Adrenal gland (tissue), 12 donors: ENCODE data around the gene DEPDC1B. TPM values are rescaled to one million over a fixed set of nuclear protein-coding genes. Genes with fewer than 3 reads are reported as not detected.
"Not testable (repeated sequence)": the region's sequence is repeated elsewhere in the genome, so short reads cannot be mapped to it uniquely, and the experiment has no call there.

Experiments used
- DNase-seq, 7 donors: peaks; one replicate each; pipeline ENCODE4 v3.0.0-alpha.2; 2019 to 2020
- H3K27ac ChIP-seq, 5 donors: fragments of 200-600 bp; sonication (generic) in 4 of 5; 1 replicate in 3 of 5; 2 replicates in 2 of 5; pipeline versions ENCODE4 v1.5.1 to v1.8.0; 2016 to 2020; ENCODE audit warnings: mild to moderate bottlenecking in 1 of 5
- H3K27me3 ChIP-seq: fragments of 200-600 bp; 2 replicates; pipeline ENCODE4 v1.8.0; 2021
- H3K36me3 ChIP-seq, 2 donors: fragments of 200-600 bp; replicated peaks in 1 of 2; 1 replicate in 1 of 2; 2 replicates in 1 of 2; pipeline versions ENCODE4 v1.5.1 to v1.8.0; 2018 to 2022
- H3K4me1 ChIP-seq, 2 donors: fragments of 200-600 bp; replicated peaks in 1 of 2; 1 replicate in 1 of 2; 2 replicates in 1 of 2; pipeline versions ENCODE4 v1.5.1 to v1.8.0; 2018 to 2021
- H3K4me3 ChIP-seq, 4 donors: fragments of 200-600 bp; sonication (generic) in 3 of 4; one replicate each; pipeline ENCODE4 v1.5.1; 2016 to 2018
- H3K9me3 ChIP-seq, 3 donors: fragments of 200-600 bp; sonication (generic) in 1 of 3; replicated peaks in 1 of 3; 1 replicate in 2 of 3; 2 replicates in 1 of 3; pipeline versions ENCODE4 v1.5.1 to v1.8.0; 2016 to 2021
- POLR2A ChIP-seq, 2 donors: fragments of 450-650 bp; IDR thresholded peaks; one replicate each; pipeline ENCODE4 v1.6.1; 2017; ENCODE audit warnings: antibody characterized with exemption in 2 of 2, mild to moderate bottlenecking in 2 of 2, moderate library complexity in 1 of 2
- WGBS, 4 donors: extraction: QIAGEN DNeasy Blood & Tissue Kit in 2 of 4; methylation state at CpG; one replicate each; pipeline versions ENCODE4 v1.1.5 to v1.1.7; 2013 to 2017; 5-methylcytosine and 5-hydroxymethylcytosine counted together
- intact Hi-C, 2 donors: fragments of 100-400 bp; cut with DNase I; formaldehyde crosslinking; loops; one replicate each; pipeline versions ENCODE4 v1.14.1 to v1.15.0; 2022 to 2023
- polyA plus RNA-seq, 3 donors: library from polyadenylated mRNA; stranded (reverse); fragments of 200-250 nt in 2 of 3; fragments of 350-450 nt in 1 of 3; fragmentation: Illumina TruSeq in 1 of 3; extraction: RNeasy Lipid Tissue Mini Kit (QIAGEN cat#74804) in 1 of 3; gene quantifications; one replicate each; pipeline ENCODE4 v1.2.3, GENCODE V29; 2013 to 2014
- total RNA-seq, 9 donors: library from RNA; depleted of rRNA in 4 of 9; stranded (reverse); fragments of >200 nt in 4 of 9; fragments of 120-200 nt in 1 of 9; fragmentation: NEBNext Ultra II Directional in 1 of 9; extraction: Animal tissue kit (Norgen Biotek cat#: 25700) in 1 of 9; gene quantifications; one replicate each; pipeline versions ENCODE4 v1.1.0 to v1.2.4, GENCODE V29; 2013 to 2023
- TF ChIP-seq, protein P1 (sequence below), 6 experiments: fragments of 450-650 bp in 4 of 6; fragments of 200-600 bp in 2 of 6; sonication (generic) in 1 of 6; IDR thresholded peaks; 1 replicate in 5 of 6; 2 replicates in 1 of 6; pipeline versions ENCODE4 v1.5.1 to v1.8.0; 2016 to 2021; ENCODE audit warnings: antibody characterized with exemption in 6 of 6, mild to moderate bottlenecking in 2 of 6, moderate library complexity in 1 of 6
- donor health status: healthy with polysubstance abuse.
- donor health status: Bipolar disorder and iron deficiency.
- donor health status: DM: yes; HTN: yes; CAD: no.
- donor health status: DM: no; HTN: no; CAD: no.
- donor health status: DM: no; HTN: no; CAD: no.
- donor health status: DM: yes; HTN: yes; CAD: no.

The DEPDC1B gene
- total and polyA plus RNA-seq, 12 donors, result 0.08 to 7.0 (median 0.36) TPM; not detected in 1

DNA sequence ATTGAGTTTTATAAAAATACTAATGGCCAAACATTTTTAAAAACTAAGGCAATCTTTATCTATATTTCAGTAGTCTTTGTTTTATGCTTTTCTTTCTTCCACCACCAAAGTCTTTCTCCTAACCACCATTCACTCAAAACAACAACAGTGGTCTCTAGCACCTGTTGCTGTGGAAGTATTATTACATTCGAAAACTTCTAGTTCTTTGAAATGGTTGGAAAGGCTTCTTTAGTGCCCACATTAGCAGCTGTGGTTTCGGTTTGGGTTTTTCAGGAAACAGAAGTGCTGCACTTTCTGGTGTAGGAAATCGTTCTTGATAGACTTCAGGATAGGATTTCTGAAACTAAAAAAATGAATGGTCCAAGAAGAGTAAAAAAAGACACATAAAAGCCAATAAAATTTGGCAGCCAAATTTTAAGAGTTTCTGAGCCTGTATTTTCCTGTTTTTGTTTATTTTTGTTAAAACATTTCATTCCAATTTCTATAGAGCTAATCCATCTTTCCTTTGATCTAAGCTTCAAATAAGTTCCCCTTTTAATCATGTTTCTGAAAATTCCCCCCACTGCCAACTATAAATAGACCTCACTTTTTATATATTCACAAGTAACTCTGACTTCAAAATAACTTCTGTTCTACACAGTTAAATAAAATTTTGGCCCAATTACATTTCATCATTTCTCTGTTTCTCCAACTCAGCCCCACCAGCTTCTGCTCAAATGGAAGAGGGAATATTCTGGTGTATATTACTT lies 102.2 kb downstream of the DEPDC1B start:
- intact Hi-C loops, result no loop called here
- H3K36me3 ChIP-seq, result no peaks in the 10 kb centered on the region
- no peak overlapping the region for H3K4me3 ChIP-seq
- TF ChIP-seq, protein P1, sequence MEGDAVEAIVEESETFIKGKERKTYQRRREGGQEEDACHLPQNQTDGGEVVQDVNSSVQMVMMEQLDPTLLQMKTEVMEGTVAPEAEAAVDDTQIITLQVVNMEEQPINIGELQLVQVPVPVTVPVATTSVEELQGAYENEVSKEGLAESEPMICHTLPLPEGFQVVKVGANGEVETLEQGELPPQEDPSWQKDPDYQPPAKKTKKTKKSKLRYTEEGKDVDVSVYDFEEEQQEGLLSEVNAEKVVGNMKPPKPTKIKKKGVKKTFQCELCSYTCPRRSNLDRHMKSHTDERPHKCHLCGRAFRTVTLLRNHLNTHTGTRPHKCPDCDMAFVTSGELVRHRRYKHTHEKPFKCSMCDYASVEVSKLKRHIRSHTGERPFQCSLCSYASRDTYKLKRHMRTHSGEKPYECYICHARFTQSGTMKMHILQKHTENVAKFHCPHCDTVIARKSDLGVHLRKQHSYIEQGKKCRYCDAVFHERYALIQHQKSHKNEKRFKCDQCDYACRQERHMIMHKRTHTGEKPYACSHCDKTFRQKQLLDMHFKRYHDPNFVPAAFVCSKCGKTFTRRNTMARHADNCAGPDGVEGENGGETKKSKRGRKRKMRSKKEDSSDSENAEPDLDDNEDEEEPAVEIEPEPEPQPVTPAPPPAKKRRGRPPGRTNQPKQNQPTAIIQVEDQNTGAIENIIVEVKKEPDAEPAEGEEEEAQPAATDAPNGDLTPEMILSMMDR (IDR thresholded peaks at IDR 0.05), result no peak
- TF ChIP-seq POLR2A (IDR thresholded peaks at IDR 0.05), result no peak
- H3K27me3 ChIP-seq, result no peaks in the 10 kb centered on the region
- H3K9me3 ChIP-seq, result no peaks in the 10 kb centered on the region
- DNase-seq, result no peak
- no peak overlapping the region for H3K27ac ChIP-seq
- 60 to 63% (median 61%) methylated on average over 3 of the region's 3 CpGs for WGBS, 4 donors
- H3K4me1 ChIP-seq, result no peaks in the 10 kb centered on the region

DNA sequence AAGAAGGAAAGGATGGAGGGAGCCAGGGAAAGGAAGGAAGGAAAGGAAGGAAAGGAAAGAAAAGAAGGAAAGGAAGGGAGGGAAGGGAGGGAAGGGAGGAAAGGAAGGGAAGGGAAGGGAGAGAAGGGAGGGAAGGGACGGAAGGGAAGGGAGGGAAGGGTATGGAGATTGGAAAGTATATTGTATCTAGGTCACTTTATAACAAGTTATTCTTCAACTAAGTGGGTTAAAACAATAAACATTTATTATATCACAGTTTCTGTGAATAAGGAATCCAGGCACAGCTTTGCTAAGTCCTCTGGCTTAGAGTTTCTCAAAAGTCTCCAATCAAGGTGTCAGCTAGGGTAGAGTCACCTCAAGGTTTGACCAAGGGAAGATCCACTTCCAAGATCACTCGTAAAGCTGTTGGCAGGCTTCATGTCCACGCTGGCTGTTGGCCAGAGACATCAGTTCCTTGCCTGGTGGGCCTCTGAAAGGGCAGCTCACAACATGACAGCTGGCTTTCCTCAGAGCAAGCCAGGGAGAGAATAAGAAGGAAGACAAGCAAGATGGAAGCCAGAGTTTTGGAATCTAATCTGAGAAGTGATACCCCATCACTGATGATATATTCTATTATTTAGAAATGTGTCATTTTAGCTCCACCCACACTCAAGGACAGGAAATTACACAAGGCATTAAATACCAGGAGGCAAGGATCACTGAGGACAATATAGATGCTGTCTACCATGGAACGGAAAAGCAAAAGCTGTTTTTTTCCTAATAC lies 105.1 kb downstream of the DEPDC1B start:
- Histone ChIP-seq H3K9me3 (no peaks in the 10 kb centered on the region), H3K4me3 (no peak overlapping the region), H3K36me3 (no peaks in the 10 kb centered on the region), H3K4me1 (no peaks in the 10 kb centered on the region), H3K27ac (no peak overlapping the region), H3K27me3 (no peaks in the 10 kb centered on the region)
- 75 to 87% (median 84%) methylated on average over 4 of the region's 4 CpGs for WGBS, 4 donors
- TF ChIP-seq, protein P1 (IDR thresholded peaks at IDR 0.05), result no peak
- no peak for TF ChIP-seq POLR2A (IDR thresholded peaks at IDR 0.05)
- intact Hi-C loops, result no loop called here
- DNase-seq, result no peak

DNA sequence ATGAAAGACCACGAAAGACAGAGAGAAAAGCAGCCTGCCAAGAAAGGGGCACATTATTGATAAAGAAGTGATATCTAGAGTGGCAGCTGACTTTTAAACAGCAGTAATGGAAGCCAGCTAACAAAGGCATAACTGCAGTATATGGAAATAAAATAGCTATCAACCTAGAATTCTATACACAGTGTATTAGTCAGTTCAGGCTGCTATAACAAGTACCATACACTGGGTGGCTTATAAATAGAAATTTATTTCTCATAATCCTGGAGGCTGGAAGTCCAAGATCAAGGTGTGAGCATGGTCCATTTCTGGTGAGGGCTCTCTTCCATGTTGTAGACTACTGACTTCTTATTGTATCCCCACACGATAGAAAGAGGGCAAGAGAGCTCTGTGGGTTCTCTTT lies 109.8 kb downstream of the DEPDC1B start:
- H3K27ac ChIP-seq, result no peak overlapping the region
- intact Hi-C loops, result no loop called here
- no peaks in the 10 kb centered on the region for H3K36me3 ChIP-seq
- DNase-seq, result no peak
- WGBS, 4 donors, result 74 to 100% (median 97%) methylated on average over 2 of the region's 2 CpGs
- H3K27me3 ChIP-seq, result no peaks in the 10 kb centered on the region
- no peaks in the 10 kb centered on the region for H3K9me3 ChIP-seq
- no peak for TF ChIP-seq POLR2A (IDR thresholded peaks at IDR 0.05)
- TF ChIP-seq, protein P1 (IDR thresholded peaks at IDR 0.05), result no peak
- no peak overlapping the region for H3K4me3 ChIP-seq
- H3K4me1 ChIP-seq, result no peaks in the 10 kb centered on the region

DNA sequence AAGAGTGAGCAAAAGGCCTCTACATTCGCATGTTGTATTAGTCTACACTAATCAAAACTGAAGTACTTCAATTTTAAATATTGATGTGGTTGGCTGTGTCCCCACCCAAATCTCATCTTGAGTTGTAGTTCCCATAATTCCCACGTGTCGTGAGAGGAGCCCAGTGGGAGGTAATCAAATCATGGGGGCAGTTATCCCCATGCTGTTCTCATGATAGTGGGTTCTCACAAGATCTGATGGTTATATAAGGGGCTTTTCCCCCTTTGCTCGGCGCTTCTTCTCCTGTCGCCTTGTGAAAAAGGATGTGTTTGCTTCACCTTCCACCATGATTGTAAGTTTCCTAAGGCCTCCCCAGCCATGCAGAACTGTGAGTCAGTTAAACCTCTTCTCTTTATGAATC lies 112.7 kb downstream of the DEPDC1B start:
- H3K4me1 ChIP-seq, H3K27ac ChIP-seq, DNase-seq, intact Hi-C loops, H3K36me3 ChIP-seq, H3K27me3 ChIP-seq, H3K9me3 ChIP-seq, H3K4me3 ChIP-seq: not testable (repeated sequence)
- WGBS, 4 donors, result 90 to 97% (median 93%) methylated on average over 6 of the region's 6 CpGs
